HS-27A (cell line): ENCODE data around the gene UNC79.

ENCODE experiments used
- DNase-seq: peaks from one replicate; pipeline ENCODE4 v3.0.0-alpha.2; 2012; ENCODE audit warnings: low read depth, missing footprints

The UNC79 gene

DNA sequence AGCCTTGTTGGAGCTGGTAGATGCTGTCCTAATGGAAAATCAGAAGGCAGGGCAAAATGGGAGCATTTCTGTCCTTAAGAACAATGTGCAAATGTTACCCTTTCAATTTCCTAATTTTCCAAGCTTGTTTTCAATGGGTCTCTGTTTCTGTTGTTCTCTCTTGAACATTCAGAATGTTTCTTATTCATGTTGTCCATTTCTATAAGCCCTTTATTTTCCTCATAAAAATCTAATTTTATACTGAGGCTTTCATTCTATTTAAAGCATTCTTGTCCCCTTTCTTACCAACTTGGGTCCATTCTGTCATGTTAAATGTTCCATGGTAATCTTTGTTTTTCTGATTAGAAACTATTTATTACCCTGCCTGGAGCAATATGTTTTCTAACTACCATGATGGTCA, 232.6 kb downstream of the UNC79 start:
- no peak for DNase-seq

DNA sequence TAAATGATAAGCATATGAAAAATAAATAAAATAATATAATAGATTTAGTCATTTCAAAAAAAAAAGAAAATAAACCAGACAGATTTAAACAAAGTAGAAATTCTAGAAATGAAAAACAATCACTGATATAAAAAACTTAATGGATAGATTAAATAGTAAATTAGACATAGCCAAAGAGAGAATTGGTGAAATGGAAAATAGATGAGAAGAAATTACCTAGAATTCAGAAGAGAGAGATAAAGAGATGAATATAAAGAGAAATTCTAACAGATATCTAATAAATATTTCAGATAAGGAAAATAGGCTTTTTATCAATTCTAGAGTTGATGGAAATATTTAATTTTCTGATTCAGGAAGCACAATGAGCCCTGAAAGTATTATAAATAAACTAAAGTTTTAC, 234.4 kb downstream of the UNC79 start:
- no peak for DNase-seq

DNA sequence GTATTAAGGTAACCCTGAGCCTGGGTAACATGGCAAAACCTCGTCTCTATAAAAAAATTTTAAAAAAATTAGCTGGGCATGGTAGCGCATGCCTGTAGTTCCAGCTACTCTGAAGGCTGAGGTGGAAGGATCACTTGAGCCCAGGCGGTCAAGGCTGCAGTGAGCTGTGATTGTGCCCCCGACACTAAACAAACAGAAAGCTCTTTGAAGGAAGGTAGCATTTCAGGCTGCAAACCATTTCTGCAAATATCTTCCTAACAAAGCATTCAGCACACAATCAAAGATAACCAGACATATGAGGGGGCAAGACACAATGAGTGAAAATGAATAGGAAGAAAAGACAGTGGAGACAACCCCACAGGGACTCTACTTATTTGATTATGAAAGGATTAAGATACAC, 238.9 kb downstream of the UNC79 start:
- DNase-seq = no peak

DNA sequence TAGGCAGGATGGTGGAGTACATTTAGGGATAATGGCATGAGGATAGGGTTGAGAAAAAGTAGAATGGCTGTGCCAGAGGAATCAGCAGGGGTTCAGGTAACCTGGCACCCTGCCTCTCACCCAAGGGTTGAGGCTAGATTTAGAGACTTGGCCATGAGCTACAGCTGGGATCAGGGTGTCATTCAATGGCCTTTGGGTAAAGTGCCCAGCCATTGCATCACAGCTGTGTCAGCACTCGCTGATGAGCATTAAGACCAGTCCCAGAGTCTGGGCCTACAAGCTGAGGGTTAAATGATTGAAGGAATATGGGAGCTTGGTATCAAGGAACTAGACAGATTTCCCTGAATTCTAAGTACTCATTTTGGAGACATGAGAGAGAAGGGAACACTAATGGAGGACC, 243.6 kb downstream of the UNC79 start:
- no peak for DNase-seq

DNA sequence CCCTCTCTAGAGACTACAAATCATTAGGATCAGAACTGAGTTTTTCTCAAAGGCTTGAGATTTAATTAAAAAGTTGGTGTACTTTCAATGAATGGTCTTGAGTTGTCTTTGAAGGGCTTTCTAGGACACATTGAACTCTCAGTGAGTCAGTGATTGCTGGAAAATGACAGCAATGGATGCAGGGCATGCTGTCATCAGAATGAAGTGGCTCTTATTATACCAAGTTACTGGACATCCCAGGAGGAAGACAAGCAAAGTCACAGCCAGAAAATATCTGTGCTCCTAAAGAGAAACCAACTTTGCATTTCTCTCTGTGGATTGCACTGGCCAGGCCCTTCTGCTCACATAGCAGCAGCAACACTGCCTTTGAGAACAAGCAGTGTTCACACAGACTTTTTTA, 244.9 kb downstream of the UNC79 start:
- DNase-seq = no peak

DNA sequence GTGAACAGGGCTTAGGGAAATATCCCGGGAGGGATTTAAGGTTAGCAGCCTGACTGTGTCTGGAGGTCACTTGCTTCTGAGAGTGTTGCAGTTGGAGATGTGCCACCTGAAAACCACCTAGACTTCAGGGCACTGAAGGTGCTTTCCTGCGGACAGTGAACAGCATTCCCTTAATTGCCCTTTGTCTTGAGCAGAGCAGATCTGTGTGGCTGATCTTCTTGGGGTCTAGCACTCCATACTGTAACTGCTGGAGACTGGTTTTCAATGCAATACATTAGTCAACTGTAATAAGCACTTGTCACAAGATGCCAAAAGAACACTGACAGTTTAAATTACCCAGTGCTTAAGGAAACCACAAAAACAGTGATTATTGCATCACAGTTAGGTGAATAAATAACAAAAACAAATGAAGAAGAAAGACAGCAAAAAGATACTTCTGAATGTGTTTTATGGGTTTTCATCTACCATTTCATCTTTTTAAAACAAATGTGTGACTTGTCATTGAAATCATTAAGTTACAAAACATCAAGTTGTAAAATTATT, 245.7 kb downstream of the UNC79 start:
- DNase-seq = no peak

DNA sequence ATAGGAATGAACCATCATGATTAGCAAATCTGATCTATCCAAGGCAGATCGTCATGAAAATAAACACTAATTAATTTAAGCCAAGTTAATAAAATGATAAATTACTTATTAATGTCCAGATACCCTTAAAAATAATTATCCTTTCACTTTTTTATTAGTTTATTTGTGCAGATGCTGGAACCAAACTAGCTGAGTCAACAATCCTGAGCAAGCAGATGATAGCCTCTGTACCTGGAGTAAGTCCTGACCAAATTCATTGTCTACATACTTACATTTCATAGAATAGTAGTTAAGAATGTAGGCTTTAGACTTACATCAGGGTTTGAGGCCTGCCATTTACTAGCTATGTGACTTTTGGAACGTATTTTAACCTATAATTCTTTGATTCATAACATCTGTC, 251.7 kb downstream of the UNC79 start:
- no peak for DNase-seq

DNA sequence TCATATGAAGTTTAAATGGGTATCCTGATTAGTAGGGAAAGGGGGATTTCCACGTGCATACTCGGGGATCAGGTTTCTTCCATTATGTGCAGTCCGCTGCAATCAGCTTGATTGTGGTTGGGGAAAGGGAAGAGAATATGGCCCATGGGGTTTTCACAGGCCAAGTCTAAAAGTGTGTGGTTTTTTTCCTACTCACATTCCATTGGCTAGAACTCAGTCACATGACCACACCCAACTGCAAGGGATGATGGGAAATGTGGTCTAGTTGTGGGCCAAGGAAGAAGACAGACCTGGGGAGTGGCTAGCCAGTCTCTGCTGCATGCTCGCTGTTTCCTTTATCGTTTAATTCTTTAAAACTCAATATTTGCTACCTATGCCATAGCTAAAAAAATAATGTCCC, 252.5 kb downstream of the UNC79 start:
- no peak for DNase-seq

DNA sequence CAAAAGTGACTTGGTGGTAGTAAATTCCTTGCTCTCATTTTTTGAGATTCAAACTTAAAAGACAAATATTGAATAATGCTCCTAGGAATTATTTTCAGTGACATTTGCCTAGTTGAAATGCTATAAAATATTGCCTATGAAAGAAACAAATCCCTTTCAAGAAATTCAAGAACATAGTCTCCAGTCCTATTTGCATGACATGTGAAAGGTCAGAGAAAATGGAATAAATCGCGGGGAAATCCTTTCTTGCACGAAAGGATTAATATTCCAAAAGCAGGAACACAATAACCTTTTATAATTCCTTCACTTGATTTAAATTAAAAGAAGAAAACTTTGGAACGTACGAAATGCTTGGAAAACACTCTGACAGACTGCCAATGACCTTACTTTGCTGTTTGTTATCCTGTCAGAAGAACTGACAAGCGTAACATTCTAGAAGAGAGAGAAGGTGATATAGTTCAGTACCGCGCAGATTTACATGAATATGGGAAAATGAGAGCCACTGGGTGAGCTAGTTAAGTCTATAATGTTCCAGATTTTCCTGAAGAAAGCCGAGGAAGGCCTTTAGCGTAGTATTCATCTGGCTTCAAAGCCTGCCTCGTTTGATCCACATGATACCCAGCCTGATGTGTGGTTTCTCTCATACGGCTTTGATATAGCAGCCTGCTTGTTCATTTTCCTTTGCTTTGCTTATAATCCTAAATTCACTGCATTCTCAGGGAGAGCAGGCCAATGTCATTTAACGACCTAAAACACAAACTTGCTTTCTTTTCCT, 254.6 kb downstream of the UNC79 start:
- DNase-seq = no peak

DNA sequence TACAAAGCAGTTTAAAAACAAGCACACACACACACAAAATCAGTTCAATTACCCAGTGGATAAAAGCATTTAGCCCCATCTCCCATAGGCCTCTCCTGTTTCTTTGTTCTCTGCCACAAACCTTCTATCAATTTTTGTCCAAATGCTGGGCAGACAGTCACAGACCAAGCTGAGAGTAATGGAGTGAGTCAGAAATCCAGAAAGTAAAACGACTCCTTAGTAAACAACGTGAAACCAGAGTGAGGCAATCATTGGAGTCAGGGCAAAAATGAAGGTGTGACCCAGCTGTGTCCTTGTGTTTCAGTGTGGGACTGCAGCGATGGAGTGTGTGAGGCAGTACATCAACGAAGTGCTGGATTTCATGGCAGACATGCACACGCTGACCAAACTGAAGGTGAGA, 255.5 kb downstream of the UNC79 start:
- no peak for DNase-seq

DNA sequence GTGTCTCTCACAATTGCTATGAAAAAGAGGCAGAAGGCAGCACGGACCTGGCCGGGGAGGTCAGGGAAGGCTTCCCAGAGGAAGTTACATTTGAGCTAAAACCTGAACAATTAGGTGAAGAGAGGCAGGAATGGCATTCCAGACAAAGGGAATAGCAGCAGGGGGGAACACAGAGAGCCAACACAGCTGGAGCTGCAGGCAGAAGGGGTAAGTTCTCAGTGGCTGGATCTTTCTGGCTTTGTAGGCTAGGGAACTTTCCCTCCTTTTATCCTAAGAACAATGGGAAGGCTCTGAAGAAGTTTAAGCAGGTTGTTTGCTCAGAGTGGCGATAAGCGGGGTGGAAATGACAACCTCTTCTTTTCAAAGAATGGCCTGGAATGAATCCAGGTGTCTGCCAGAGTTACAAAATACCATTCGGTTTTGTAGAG, 257.5 kb downstream of the UNC79 start:
- no peak for DNase-seq

DNA sequence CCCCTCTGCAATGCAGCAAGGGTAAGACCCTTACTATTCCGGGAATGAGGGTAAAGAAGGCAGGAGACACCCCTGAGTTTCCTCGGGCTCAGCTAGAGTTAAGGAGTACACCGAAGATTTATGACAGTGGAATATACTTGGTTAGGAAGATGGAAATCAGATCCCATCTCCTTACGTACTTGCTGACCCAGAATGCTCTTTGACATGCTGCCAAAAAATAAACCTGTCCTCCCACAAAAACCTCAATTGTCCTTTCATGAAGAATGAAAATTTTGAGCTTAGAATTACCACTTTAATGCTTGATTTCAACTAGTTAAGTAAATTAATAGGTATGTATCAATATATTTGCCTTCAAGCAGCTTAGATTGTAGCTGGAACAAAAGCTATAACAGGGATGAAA, 258.1 kb downstream of the UNC79 start:
- no peak for DNase-seq

DNA sequence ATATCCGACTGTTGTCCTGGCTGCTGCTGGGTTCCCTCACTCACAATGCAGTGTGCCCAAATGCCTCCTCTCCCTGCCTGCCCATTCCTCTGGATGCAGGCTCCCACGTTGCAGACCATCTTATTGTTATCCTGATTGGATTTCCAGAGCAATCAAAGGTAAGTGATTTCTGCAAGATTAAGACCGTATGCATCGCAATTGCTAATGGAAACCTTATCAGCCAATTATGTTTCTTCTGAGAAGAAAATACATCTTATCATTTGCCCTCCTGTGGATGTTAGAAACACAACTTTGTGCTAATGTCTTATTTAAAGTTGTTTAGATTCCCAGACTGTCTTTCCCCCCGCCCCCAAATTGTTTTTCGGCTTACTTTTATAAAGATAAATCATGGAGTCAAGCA, 259.4 kb downstream of the UNC79 start:
- no peak for DNase-seq

DNA sequence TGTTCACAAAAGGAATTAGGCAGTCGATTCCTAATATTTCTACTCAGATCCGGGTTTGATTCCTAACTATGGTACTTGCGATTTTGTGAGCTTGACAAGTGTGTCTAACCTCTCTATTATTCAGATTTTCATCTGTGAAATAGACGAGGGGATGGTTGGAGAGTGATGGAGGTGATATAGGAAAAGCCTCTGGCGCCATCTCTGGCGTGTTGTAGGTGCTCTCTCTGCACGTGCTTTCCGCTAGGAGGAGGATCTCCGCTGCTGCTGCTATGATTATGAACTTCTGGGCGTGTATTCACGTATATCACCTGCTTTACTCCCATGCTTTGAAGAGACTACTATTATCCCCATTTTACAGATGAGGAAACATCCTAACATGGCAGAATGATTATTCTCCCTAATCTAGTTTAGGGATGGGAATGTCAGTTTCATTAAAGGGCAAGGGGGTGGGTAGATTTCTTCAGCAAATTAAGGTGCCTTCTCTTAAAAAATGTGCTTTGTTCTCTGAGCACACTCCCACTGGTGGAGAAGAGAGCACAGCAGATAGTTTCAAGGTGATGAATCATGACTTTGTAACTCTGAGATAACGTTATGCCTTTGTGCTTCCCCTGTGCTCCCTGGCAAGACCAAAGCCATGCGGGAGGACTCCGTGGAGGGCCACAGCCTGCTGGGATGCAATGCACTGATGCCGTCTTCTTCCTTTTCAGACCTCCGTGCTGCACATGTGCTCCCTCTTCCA, 260.5 kb downstream of the UNC79 start:
- DNase-seq = no peak

DNA sequence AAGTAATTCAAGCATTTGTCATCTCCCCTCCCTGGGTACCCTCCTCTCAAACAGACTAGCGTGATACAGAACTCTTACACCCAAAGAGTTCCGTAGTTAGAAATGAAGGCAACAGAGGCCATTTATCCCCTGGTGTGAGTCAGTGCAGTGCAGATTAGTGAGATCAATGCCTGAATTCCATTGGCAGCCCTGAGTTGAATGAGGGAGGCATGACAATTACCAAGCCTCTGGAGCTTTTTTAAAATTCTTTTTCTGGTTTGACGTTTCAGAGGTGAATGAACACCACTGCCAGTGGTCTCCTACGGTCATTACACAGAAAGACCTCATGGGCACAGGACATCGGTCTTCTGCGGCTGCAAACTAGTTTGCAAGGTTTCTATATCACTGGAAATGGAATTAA, 263.2 kb downstream of the UNC79 start:
- DNase-seq = no peak

DNA sequence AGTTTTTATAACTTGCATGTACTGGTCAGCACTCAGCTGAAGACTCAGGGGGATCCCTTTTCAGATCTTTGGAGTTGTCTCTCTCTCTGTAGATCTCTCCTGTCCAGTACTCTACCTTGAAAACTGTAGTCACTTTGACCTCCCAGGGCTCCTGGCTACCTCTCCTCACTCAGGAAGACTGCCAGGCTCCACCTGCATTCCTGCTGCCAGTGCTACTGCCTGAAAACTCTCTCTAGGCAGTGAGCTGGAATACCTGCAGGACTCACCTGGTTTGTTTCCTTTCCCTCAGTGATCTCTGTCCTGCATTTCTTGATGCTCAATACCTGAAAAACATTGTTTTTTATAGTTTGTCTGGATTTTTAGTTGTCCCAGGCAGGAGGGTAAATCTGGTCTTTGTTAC, 270.2 kb downstream of the UNC79 start:
- DNase-seq = no peak

DNA sequence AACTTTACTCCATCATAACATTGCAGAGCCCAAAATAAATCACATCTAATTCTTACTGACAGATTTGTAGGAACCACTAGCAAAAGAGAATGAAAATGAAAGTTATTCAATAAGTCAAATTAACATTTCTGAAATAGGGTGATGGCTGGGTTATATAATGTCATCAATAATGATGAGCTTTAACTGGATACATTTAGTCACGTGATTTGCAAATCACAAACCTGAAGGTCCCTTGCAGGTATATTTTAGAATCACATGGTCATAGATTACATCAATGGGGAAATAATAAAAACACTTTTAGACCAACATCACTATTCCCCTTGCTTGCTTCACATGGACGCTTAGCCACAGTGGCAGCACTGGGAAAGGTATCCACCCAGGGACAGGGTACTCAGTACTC, 270.8 kb downstream of the UNC79 start:
- no peak for DNase-seq

DNA sequence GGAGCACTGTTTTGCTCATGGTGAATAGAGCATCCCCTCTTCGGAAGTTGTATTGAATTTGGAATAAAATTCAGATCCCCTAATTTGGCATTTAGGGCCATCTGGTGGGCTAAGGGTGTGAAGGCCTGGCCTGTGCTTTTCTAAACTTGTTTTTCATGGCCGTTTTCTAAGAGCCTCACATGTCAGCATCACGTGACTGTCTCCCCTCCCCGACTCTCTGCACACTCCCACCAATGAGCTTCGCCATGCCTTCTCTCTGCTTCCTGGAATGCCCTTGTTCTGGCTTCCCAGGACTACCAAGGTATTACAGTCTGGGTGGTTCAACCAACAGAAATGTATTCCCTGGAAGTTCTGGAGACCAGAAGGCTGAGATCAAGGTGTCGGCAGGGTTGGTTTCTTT, 272.2 kb downstream of the UNC79 start:
- DNase-seq = no peak

DNA sequence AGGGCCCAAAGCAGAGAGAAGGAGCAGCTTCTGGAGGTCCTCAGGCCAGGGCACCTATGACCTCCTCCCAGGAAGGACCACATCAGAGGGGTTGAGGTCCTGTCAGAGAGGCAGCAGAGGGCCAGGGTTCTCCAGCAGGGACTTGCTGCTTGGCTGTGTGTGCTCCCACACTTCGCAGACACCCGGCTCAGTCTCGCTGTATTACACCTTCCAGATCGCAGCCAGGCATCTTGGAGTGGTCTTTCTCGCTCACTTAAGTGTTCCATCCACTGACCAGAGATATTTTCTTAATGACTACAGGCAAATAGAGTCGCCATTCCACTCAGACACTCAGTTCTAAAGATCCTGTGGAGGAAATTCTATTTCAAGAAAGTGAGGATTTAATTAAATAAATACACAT, 273.2 kb downstream of the UNC79 start:
- no peak for DNase-seq

DNA sequence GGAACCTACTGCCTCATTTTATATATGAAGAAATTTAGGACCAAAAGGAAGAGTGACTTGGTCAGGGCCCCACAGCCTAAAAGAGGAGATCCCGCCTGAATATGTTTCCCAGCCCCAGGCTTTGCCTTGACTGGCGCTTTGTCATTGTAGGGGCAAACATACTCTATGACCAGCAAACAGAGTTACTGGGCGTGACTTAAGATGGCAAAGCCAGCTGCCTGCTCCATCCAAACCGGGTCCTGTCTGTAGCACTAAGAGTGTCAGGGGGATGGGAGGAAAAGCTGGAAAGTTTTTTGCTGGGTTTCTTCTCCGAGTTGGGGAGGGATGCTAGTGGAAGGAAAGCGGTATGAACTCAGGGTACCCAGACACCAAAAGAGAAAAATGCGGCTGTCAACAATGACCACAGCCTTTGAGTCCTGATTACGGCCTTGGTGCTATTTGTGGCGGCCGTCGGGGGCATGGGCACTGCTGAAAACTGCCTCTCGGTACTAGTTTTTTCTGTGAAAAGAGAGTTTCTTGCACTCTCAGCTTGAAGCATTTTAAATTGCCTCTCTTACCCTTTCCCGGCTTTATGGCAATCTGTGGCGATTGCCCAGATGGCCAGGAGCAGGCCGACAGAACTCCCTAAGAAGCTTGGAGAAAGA, 274.9 kb downstream of the UNC79 start:
- DNase-seq = no peak

DNA sequence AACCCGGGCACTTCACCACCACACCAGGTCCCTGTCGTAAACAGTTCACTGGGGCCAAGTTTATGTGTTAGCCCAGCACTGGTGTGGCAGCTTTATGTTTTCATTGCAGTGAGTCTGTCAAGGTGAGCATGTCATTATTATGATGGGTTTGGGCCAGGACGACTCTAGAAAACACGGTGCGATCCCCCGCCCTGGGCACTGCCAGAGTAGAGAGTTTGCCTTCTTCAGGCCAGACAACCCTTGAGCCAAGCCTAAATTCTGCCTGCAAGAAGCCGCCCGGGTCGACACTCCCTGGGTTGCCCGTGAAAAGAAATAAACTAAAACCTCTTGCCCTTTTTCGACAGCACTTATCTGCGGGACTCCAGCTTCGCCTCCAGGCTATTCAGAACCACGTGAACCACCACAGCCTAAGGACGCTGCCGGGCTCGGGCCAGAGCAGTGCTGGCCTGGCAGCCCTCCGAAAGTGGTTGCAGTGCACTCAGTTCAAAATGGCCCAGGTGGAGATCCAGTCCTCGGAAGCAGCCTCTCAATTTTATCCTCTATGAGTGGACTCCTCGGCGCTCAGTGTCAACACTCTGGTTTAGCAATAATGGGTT, 275.7 kb downstream of the UNC79 start:
- no peak for DNase-seq

DNA sequence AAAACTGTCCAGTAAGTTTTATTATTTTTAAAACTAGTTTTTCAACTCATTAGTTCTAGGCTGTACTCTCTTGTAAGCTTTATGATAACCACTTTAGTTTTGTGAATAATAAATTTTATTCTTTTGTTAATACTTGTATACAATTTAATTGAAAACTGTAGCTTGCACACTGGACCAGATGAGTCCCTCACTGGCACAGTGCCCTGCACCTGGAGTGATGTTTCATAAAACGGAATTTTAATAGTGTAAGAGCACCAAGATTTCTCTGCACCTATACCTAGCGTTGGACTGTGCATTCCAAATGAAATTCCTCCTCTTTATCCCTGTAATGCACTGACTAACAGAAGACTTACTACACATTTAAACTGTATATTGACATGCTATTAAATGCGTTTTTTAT, 276.7 kb downstream of the UNC79 start:
- no peak for DNase-seq

DNA sequence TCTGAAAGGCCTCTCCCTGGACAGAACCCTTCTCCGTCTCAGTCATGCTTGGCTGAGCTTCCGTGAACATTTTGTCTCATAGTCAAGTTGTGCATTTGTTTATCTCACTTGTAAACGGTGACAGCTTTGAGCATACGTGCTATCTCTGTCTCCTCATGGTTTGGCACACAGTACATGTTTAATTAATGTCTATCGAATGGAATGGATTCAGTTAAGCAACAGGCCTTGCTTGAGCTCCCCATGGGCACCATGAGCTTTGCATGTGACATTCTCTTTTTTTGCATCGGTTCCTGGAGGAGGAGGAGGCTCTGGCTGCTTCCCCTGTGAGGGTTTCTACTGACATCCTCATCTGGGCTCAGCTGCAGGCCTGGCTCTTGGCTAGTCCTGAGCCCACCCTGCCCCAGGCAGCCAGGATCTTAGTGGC, 277.6 kb downstream of the UNC79 start:
- no peak for DNase-seq
